Ovary (tissue), 9 donors: ENCODE results near the gene SKP1. TPM values are rescaled to one million over a fixed set of nuclear protein-coding genes. Genes with fewer than 3 reads are reported as not detected.

ENCODE experiments used
- DNase-seq, 5 donors: peaks; one replicate each; pipeline ENCODE4 v3.0.0-alpha.2; 2019 to 2020
- H3K27ac ChIP-seq, 2 donors: fragments of 200-600 bp; one replicate each; pipeline versions ENCODE4 v1.5.1 to v1.8.0; 2019 to 2022
- H3K27me3 ChIP-seq: fragments of 200-600 bp; one replicate; pipeline ENCODE4 v1.8.0; 2022
- H3K36me3 ChIP-seq: fragments of 200-600 bp; sonication (generic); one replicate; pipeline ENCODE4 v1.5.1; 2019
- H3K4me1 ChIP-seq: one replicate; pipeline ENCODE4 v1.8.1; 2013; ENCODE audit warnings: mild to moderate bottlenecking, moderate library complexity; ENCODE audit not compliant: insufficient read depth
- H3K4me3 ChIP-seq: fragments of 200-600 bp; sonication (generic); one replicate; pipeline ENCODE4 v1.5.1; 2017
- H3K9me3 ChIP-seq, 2 donors: fragments of 200-600 bp in 1 of 2; sonication (generic) in 1 of 2; one replicate each; pipeline versions ENCODE4 v1.5.1 to v1.8.1; 2013 to 2019; ENCODE audit warnings: mild to moderate bottlenecking in 1 of 2, moderate library complexity in 1 of 2
- CTCF ChIP-seq, 3 donors: fragments of 450-650 bp in 2 of 3; fragments of 200-600 bp in 1 of 3; IDR thresholded peaks; one replicate each; pipeline versions ENCODE4 v1.5.1 to v1.8.0; 2016 to 2022; ENCODE audit warnings: antibody characterized with exemption in 3 of 3, mild to moderate bottlenecking in 1 of 3
- EP300 ChIP-seq: sonication (generic); formaldehyde crosslinking; IDR thresholded peaks from one replicate; pipeline ENCODE4 v1.6.1; 2017; ENCODE audit warnings: antibody characterized with exemption
- POLR2A ChIP-seq: fragments of 450-650 bp; IDR thresholded peaks from one replicate; pipeline ENCODE4 v1.6.1; 2017; ENCODE audit warnings: antibody characterized with exemption, mild to moderate bottlenecking, moderate library complexity
- WGBS, 3 donors: extraction: QIAGEN DNeasy Blood & Tissue Kit in 1 of 3; methylation state at CpG; one replicate each; pipeline versions ENCODE4 v1.1.5 to v1.1.7; 2013 to 2017; 5-methylcytosine and 5-hydroxymethylcytosine counted together
- intact Hi-C, 4 donors: fragments of 100-400 bp; cut with DNase I; formaldehyde crosslinking; loops; one replicate each; pipeline versions ENCODE4 v1.11.0 to v1.15.1; 2022 to 2023
- polyA plus RNA-seq, 2 donors: library from polyadenylated mRNA; stranded (reverse); fragments of 200-250 nt in 1 of 2; fragments of 350-450 nt in 1 of 2; fragmentation: Illumina TruSeq in 1 of 2; extraction: RNeasy Lipid Tissue Mini Kit (QIAGEN cat#74804) in 1 of 2; gene quantifications; one replicate each; pipeline ENCODE4 v1.2.3, GENCODE V29; 2013 to 2014
- total RNA-seq, 7 donors: library from RNA; depleted of rRNA in 2 of 7; stranded (reverse); fragments of >200 nt in 2 of 7; fragmentation: NEBNext Ultra II Directional in 3 of 7; extraction: Animal tissue kit (Norgen Biotek cat#: 25700) in 3 of 7; gene quantifications; one replicate each; pipeline versions ENCODE4 v1.1.0 to v1.2.4, GENCODE V29; 2016 to 2023
- donor health status: DM: no; HTN: no; CAD: no; lungs with moderate emphysema.
- donor health status: DM: no; HTN: no; CAD: no.
- donor health status: Bipolar disorder and iron deficiency.
- donor health status: DM: yes; HTN: yes; CAD: no.
- donor health status: DM: no; HTN: no; CAD: no.
- donor health status: DM: yes; HTN: yes; CAD: no.

The SKP1 gene
- total and polyA plus RNA-seq, 9 donors, result 263 to 1,077 (median 388) TPM

GRCh38 chr5:134148986-134149539, 27.7 kb downstream of the SKP1 start:
- H3K9me3 ChIP-seq, result no peaks in the 10 kb centered on the region
- H3K4me1 ChIP-seq, result no peaks in the 10 kb centered on the region
- no peak overlapping the region for H3K4me3 ChIP-seq
- no peak for DNase-seq
- intact Hi-C loops, result loop anchor here in 1 of 4 donors (10.0 kb wide), 1 partner anchor 104 kb away; no protein-coding TSS in a partner anchor
- 81 to 89% (median 82%) methylated on average over 6 of the region's 6 CpGs for WGBS, 3 donors
- no peak for TF ChIP-seq EP300
- no peak for TF ChIP-seq CTCF (IDR thresholded peaks at IDR 0.05)
- no peak for TF ChIP-seq POLR2A
- H3K27ac ChIP-seq, result no peak overlapping the region
- no peaks in the 10 kb centered on the region for H3K27me3 ChIP-seq
- H3K36me3 ChIP-seq, result no peaks in the 10 kb centered on the region

DNA sequence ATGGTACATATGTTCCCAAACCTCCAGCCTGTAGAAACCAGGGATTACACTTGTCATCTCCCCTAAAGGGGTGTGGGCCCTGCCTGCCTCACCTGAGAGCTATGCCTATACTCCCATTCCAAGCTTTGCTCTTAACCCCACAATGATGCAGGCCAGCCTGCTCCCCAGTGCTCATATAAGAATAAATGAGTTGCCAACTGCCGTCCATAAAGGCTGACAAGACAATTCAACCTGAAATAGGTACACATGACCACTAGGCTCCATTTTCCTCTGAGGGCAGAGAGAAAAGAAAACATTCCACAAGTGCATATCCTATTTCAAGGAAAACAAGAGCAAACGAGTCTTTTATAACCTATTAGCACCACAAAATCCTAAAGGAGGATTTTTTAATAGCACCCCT, 28.4 kb downstream of the SKP1 start:
- H3K27ac ChIP-seq, result no peak overlapping the region
- 30 to 50% (median 31%) methylated on average over 2 of the region's 2 CpGs for WGBS, 3 donors
- no peak for DNase-seq
- H3K4me1 ChIP-seq, result no peaks in the 10 kb centered on the region
- H3K4me3 ChIP-seq, result no peak overlapping the region
- no peaks in the 10 kb centered on the region for H3K9me3 ChIP-seq
- TF ChIP-seq CTCF (IDR thresholded peaks at IDR 0.05) (no peak), POLR2A (no peak), EP300 (no peak)
- no peaks in the 10 kb centered on the region for H3K36me3 ChIP-seq
- no peaks in the 10 kb centered on the region for H3K27me3 ChIP-seq
- intact Hi-C loops, result loop anchor here in 1 of 4 donors (10.0 kb wide), 1 partner anchor 104 kb away; no protein-coding TSS in a partner anchor

GRCh38 chr5:134146651-134147518, 29.9 kb downstream of the SKP1 start:
- Histone ChIP-seq H3K9me3 (no peaks in the 10 kb centered on the region), H3K27ac (no peak overlapping the region), H3K36me3 (no peaks in the 10 kb centered on the region), H3K4me1 (no peaks in the 10 kb centered on the region), H3K4me3 (no peak overlapping the region), H3K27me3 (no peaks in the 10 kb centered on the region)
- TF ChIP-seq CTCF (IDR thresholded peaks at IDR 0.05) (no peak), EP300 (no peak), POLR2A (no peak)
- WGBS, 3 donors, result 87 to 89% (median 89%) methylated on average over 4 of the region's 4 CpGs
- intact Hi-C loops, result loop anchor here in 1 of 4 donors (10.0 kb wide), 1 partner anchor 102 kb away; no protein-coding TSS in a partner anchor
- DNase-seq, result peak in 1 of 5 donors; percentile 27

GRCh38 chr5:134145779-134146581, 30.8 kb downstream of the SKP1 start:
- Histone ChIP-seq H3K27ac (no peak overlapping the region), H3K4me1 (no peaks in the 10 kb centered on the region), H3K27me3 (no peaks in the 10 kb centered on the region), H3K9me3 (no peaks in the 10 kb centered on the region), H3K36me3 (no peaks in the 10 kb centered on the region), H3K4me3 (no peak overlapping the region)
- 88 to 90% (median 89%) methylated on average over 13 of the region's 13 CpGs for WGBS, 3 donors
- DNase-seq, result peak; percentile 50 to 77 (median 68)
- intact Hi-C loops, result loop anchor here in 1 of 4 donors (10.0 kb wide), 1 partner anchor 101 kb away; no protein-coding TSS in a partner anchor
- TF ChIP-seq CTCF (IDR thresholded peaks at IDR 0.05) (peak; percentile 60 to 69 (median 67)), EP300 (no peak), POLR2A (no peak)
